OCI-M2 (cell line): Measurements from ENCODE around the gene R3HDM4.
"Not testable (repeated sequence)": the region's sequence is repeated elsewhere in the genome, so short reads cannot be mapped to it uniquely, and the experiment has no call there.

Source experiments
- DNase-seq: peaks from one replicate; lab custom pipeline; 2025; ENCODE audit not compliant: unreplicated experiment; lab: John Stamatoyannopoulos, UW

The R3HDM4 gene

GRCh38 chr19:861756-862580, 51.1 kb downstream of the R3HDM4 start:
- DNase-seq, result peak; percentile 45

- no peak for DNase-seq
Observed at GRCh38 chr19:861141-861755, 51.8 kb downstream of the R3HDM4 start.

GRCh38 chr19:858868-859843, 53.9 kb downstream of the R3HDM4 start, which contains the start of gene CFD:
CFD (plus strand) TSS chr19:859664; CDS start chr19:859690, 26 bp downstream.
- DNase-seq, result no peak

- no peak for DNase-seq
Observed at GRCh38 chr19:858284-858683, 54.7 kb downstream of the R3HDM4 start.

GRCh38 chr19:855566-856120, 57.4 kb downstream of the R3HDM4 start:
- no peak for DNase-seq

GRCh38 chr19:855142-855541, 57.9 kb downstream of the R3HDM4 start:
- no peak for DNase-seq

GRCh38 chr19:854549-854948, 58.5 kb downstream of the R3HDM4 start:
- DNase-seq, result no peak

GRCh38 chr19:853614-854220, 59.3 kb downstream of the R3HDM4 start:
- not testable (repeated sequence) for DNase-seq

- DNase-seq, result no peak
Observed at GRCh38 chr19:853014-853585, 59.9 kb downstream of the R3HDM4 start.

GRCh38 chr19:852136-853013, 60.6 kb downstream of the R3HDM4 start, which contains the start of gene ELANE:
ELANE (plus strand) TSS chr19:852303; CDS start chr19:852329, 26 bp downstream.
- no peak for DNase-seq

- no peak for DNase-seq
Observed at GRCh38 chr19:850979-851335, 62.1 kb downstream of the R3HDM4 start.

- no peak for DNase-seq
Observed at GRCh38 chr19:850221-850978, 62.6 kb downstream of the R3HDM4 start.

GRCh38 chr19:849195-849594, 63.8 kb downstream of the R3HDM4 start:
- DNase-seq, result not testable (repeated sequence)

- no peak for DNase-seq
Observed at GRCh38 chr19:848386-848921, 64.6 kb downstream of the R3HDM4 start.
